ENCODE results near the gene SMYD5.

DNA sequence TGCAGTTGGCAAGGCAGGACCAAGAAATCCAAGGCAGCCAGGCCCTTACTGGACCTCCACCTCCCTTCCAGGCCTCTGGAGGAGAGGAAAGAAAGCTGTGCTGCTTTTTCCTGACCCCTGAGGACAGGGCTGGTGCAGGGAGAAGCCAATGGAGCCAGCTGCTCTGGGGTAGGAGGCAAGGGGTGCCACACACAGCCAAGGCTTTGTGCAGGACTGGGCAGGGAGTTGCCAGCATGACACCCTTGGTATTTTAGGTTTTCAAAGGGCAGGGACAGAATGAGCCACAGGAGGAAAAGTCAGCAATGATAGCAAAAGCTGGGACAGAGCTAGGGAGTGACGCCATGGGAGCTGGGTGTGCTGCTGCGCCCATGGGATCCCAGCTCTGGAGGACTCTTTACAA lies 43.0 kb downstream of the SMYD5 start:
- TF ChIP-seq POLR2A (IDR thresholded peaks at IDR 0.05; ENCODE audit: low read depth, low read length) = no peak
- no peak for TF ChIP-seq GATA2 (IDR thresholded peaks at IDR 0.05; ENCODE audit: insufficient read depth, insufficient read length, low read depth, low read length)
- no peak for TF ChIP-seq POLR2AphosphoS5 (IDR thresholded peaks at IDR 0.05; ENCODE audit: insufficient read depth, low read depth, low read length)
- TF ChIP-seq EZH2 (IDR thresholded peaks at IDR 0.05; ENCODE audit: borderline replicate concordance, low read depth, low read length, severe bottlenecking) = no peak
- TF ChIP-seq, protein P1, sequence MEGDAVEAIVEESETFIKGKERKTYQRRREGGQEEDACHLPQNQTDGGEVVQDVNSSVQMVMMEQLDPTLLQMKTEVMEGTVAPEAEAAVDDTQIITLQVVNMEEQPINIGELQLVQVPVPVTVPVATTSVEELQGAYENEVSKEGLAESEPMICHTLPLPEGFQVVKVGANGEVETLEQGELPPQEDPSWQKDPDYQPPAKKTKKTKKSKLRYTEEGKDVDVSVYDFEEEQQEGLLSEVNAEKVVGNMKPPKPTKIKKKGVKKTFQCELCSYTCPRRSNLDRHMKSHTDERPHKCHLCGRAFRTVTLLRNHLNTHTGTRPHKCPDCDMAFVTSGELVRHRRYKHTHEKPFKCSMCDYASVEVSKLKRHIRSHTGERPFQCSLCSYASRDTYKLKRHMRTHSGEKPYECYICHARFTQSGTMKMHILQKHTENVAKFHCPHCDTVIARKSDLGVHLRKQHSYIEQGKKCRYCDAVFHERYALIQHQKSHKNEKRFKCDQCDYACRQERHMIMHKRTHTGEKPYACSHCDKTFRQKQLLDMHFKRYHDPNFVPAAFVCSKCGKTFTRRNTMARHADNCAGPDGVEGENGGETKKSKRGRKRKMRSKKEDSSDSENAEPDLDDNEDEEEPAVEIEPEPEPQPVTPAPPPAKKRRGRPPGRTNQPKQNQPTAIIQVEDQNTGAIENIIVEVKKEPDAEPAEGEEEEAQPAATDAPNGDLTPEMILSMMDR (IDR thresholded peaks at IDR 0.05; ENCODE audit: extremely low read depth in 1 of 2, insufficient read depth in 1 of 2, low read depth in 1 of 2, low read length in 2 of 2) = no peak
